Stimulated activated memory B cell treated with anti-CD40 and anti-IgM and Interleukin-4, amounts not matched to agents 10 μg/mL and 1 μg/mL and 100 μg/mL, for 72 hours (primary cell): ENCODE data around the gene MFNG.

Experiments
- ATAC-seq: fragments of 150-1000 bp; cut with Tn5 transposase; 2 replicates; pipeline ENCODE4 v1.10.0; 2021
- H3K27ac Mint-ChIP-seq: one replicate; pipeline ENCODE4 v1.8.0; 2022; ENCODE audit warnings: mild to moderate bottlenecking, mixed read lengths
- H3K27me3 Mint-ChIP-seq: one replicate; pipeline ENCODE4 v1.8.0; 2022; ENCODE audit warnings: mixed read lengths
- H3K36me3 Mint-ChIP-seq: one replicate; pipeline ENCODE4 v1.8.0; 2022; ENCODE audit warnings: mixed read lengths
- H3K4me1 Mint-ChIP-seq: one replicate; pipeline ENCODE4 v1.8.0; 2022; ENCODE audit warnings: mixed read lengths
- H3K4me3 Mint-ChIP-seq: one replicate; pipeline ENCODE4 v1.8.0; 2022; ENCODE audit warnings: mild to moderate bottlenecking, moderate library complexity, mixed read lengths
- H3K9me3 Mint-ChIP-seq: one replicate; pipeline ENCODE4 v1.8.0; 2022; ENCODE audit warnings: mixed read lengths

The MFNG gene

DNA sequence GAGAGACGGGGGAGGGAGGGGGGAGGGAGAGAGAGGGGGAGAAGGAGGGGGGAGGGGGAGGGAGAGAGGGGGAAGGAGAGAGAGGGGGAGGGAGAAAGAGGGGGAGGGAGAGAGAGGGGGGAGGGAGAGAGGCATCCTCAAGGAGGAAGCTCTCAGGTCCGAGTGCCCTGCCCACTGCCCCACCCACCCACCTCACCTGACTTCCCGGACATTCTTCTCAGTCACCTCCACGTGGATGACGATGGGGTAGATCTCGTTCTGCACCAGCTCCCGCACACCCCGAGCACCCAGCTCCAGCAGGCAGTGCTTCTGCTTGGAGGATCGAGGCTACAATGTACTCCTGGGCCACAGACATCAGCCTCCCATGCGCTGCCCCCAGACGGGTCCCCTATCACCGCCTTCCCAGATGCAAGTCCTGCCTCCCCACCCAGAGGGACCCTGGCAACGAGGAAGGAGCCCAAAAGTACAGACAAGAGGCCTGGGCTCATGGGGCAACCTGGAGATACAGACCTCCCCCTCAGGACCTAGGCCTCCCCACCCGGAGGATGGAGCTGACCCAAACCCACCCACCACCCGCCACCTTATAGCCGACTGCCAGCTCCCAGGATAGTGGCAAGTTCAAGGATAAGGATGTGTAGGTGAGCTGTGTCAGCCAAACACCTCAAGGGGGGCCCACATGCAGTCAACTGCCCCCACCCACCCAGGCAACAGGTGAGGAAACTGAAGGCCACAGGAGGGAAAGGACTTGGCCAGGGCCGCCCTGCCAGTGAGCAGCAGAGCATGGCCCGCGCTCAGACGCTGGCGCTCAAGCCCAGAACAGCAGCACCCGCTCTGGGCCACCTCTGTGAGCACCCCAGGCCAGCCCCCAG is 5.6 kb upstream of the MFNG start:
- H3K9me3 Mint-ChIP-seq: peaks cover 3% of the 10 kb centered on the region
- no peak for ATAC-seq
- no peaks in the 10 kb centered on the region for H3K36me3 Mint-ChIP-seq
- peak overlapping the region; percentile 40 for H3K27ac Mint-ChIP-seq
- H3K4me1 Mint-ChIP-seq: peaks cover 42% of the 10 kb centered on the region
- no peak overlapping the region for H3K4me3 Mint-ChIP-seq
- H3K27me3 Mint-ChIP-seq: peaks cover 22% of the 10 kb centered on the region

DNA sequence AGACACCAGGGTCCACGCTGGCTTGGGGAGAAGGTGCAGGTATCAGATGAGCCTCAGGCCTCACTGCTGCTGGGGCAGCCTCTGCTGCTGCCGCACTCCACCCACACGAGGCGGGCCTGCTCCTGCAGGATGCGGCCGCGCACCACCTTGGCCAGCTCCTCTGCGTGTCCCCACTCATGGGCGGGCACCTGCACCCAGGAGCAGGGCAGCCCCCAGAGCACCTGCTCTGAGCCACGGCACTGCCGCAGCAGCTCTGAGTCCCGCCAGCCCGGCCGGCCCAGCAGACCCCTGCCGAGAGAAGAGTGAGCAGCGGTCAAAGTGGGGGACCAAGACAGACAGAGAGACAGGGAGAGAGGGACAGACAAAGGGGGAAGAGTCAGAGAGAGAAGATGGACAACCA is 4.9 kb upstream of the MFNG start:
- Mint-ChIP-seq H3K27me3 (peaks cover 15% of the 10 kb centered on the region), H3K4me3 (no peak overlapping the region), H3K36me3 (no peaks in the 10 kb centered on the region), H3K9me3 (peaks cover 3% of the 10 kb centered on the region), H3K4me1 (peaks cover 47% of the 10 kb centered on the region), H3K27ac (peak overlapping the region; percentile 40)
- no peak for ATAC-seq

DNA sequence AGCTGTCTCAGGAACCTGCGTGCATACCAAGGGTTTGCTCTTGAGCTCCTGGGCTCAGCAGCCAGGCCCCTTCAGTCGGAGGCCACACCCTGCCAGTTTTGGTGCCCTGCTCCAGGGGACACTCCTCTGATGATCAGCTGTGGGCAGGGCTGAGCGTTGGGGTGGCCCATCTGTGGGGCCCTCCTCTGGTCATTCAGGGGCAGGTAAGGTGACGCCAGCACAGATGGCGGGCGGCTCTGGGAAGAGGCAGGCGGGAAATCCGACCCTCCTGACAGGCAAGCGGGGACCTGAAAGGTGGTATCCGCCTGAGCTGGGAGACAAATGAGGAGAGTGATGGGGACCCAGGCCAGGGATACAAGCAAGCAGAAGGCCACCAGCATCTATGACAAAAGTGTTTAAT is 3.8 kb upstream of the MFNG start:
- ATAC-seq: no peak
- peaks cover 4% of the 10 kb centered on the region for H3K27me3 Mint-ChIP-seq
- no peak overlapping the region for H3K4me3 Mint-ChIP-seq
- H3K27ac Mint-ChIP-seq: peak overlapping the region; percentile 40
- H3K4me1 Mint-ChIP-seq: peaks cover 47% of the 10 kb centered on the region
- no peaks in the 10 kb centered on the region for H3K36me3 Mint-ChIP-seq
- peaks cover 3% of the 10 kb centered on the region for H3K9me3 Mint-ChIP-seq

DNA sequence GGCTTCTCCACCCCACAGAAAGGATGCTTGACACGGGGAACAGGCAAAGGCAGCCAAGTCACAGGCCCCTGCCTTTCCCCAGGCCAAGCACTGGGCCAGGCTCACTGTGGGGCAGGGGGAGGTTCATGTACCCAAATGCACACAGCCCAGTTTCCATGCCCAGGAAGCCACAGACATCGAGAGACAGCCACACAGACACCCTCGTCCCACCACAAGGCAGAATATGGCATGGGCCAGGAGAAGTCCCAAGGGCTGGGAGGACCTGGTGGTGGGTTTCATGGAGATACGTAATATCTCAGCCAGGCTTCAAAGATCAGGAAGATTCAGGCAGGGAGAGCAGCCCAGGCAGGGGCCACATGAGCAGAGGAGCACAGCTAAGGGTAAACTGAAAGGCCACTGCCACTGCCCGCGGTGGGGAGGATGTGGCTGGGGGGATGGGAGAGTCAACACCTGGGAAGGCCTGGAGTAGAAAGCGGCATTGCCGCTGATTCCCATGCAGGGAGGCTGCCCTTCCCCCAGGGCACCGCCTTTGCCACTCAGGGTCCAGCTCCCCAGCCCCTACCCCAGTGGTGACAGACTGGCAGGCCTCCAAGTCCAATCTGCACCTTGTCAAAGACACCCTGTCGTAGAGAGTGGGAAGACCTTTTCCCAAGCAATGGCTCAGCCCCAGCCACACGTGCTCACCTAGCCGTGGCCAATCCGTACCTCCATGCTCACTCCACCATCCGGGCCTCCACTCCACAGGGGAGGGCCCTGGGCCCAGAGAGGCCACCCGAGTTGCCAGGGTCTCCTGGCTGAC is 2.4 kb upstream of the MFNG start:
- Mint-ChIP-seq H3K36me3 (peaks cover 5% of the 10 kb centered on the region), H3K27me3 (no peaks in the 10 kb centered on the region), H3K4me3 (no peak overlapping the region), H3K4me1 (peaks cover 53% of the 10 kb centered on the region), H3K27ac (peak overlapping the region; percentile 95), H3K9me3 (peaks cover 3% of the 10 kb centered on the region)
- no peak for ATAC-seq

DNA sequence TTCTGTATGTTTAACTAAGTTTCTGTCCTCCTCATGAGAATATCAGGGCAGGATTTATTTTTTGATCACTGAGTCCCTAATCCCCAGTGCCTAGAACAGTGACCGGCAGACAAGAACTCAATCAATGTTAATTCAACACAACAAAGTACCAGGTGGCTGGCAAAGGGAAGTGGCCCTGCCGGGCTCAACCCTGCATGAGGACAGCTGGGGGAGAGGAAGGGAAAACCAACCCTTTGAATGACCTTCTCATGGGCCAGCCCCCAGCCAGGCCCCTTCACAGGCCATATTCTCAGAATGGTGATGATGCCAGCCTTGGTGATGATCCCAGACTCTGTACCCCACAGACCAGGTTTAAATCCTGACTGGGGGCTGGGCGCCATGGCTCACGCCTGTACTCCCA is 1.4 kb upstream of the MFNG start:
- peak overlapping the region; percentile 93 for H3K4me3 Mint-ChIP-seq
- no peak for ATAC-seq
- peaks cover 3% of the 10 kb centered on the region for H3K9me3 Mint-ChIP-seq
- peaks cover 53% of the 10 kb centered on the region for H3K4me1 Mint-ChIP-seq
- H3K36me3 Mint-ChIP-seq: peaks cover 13% of the 10 kb centered on the region
- no peaks in the 10 kb centered on the region for H3K27me3 Mint-ChIP-seq
- peak overlapping the region; percentile 95 for H3K27ac Mint-ChIP-seq

DNA sequence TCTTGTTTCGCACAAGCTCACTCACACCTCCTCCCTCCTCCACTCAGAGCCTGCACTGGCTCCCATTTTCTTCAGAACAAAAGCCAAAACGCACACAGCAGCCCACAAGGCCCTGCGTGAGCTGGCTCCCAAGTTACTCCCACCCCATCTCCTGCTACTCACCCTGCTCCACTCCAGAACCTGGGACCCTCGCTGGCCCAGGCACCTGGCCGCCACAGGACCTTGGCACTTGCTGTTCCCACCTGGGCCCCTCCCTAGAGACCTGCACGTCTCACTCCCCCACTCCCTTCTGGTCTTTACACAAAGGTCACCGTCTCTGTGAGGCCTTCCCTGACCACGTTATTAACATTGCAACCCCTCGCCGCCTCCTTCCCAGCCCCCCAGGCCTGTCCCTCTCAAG is 945 bp upstream of the MFNG start:
- Mint-ChIP-seq H3K9me3 (peaks cover 3% of the 10 kb centered on the region), H3K36me3 (peaks cover 17% of the 10 kb centered on the region), H3K4me3 (peak overlapping the region; percentile 93), H3K27me3 (no peaks in the 10 kb centered on the region), H3K27ac (peak overlapping the region; percentile 95), H3K4me1 (peaks cover 57% of the 10 kb centered on the region)
- ATAC-seq: no peak

DNA sequence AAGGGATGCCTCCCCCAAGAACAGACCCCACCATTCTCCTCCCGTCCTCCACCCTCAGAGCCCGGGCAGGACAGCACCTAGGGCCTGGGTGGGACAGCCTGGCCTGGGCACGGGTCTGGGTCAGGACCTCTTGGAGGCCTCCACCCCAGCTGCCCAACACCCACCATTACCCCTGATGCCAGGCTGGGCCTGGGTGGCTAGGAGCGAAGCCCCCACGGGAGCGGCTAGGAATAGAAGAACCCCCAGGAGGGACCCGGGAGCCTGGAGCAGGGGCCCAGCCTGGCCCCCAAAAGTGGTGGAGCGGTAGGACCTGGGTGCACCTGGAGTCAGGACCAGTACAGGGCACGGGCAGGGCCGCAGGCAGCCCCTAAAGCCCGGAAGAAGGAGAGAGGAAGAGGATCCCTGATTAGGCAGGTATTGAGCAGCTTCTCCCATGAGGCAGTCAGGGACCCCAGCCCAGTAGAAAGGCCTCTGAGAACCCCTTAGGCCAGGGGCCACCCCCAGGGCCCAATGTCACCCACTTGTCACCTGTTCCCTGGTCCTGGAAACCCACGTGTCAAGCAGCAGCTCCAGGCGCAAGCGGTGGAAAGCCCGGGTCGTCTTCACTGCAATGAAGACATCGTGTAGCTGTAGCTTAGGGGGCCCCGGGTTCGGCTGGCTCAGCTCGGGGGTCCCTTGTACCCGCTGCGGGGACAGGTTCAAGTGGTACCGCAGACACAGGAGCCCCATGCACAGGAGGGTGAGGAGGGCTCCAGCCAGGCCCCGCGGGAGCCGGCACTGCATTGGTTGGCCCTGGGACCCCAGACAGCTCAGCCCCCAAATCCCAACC is 575 bp downstream of the MFNG start:
- peak overlapping the region; percentile 93 for H3K4me3 Mint-ChIP-seq
- ATAC-seq: peak; percentile 14
- peak overlapping the region; percentile 95 for H3K27ac Mint-ChIP-seq
- H3K36me3 Mint-ChIP-seq: peaks cover 27% of the 10 kb centered on the region
- H3K4me1 Mint-ChIP-seq: peaks cover 59% of the 10 kb centered on the region
- no peaks in the 10 kb centered on the region for H3K27me3 Mint-ChIP-seq
- H3K9me3 Mint-ChIP-seq: no peaks in the 10 kb centered on the region

DNA sequence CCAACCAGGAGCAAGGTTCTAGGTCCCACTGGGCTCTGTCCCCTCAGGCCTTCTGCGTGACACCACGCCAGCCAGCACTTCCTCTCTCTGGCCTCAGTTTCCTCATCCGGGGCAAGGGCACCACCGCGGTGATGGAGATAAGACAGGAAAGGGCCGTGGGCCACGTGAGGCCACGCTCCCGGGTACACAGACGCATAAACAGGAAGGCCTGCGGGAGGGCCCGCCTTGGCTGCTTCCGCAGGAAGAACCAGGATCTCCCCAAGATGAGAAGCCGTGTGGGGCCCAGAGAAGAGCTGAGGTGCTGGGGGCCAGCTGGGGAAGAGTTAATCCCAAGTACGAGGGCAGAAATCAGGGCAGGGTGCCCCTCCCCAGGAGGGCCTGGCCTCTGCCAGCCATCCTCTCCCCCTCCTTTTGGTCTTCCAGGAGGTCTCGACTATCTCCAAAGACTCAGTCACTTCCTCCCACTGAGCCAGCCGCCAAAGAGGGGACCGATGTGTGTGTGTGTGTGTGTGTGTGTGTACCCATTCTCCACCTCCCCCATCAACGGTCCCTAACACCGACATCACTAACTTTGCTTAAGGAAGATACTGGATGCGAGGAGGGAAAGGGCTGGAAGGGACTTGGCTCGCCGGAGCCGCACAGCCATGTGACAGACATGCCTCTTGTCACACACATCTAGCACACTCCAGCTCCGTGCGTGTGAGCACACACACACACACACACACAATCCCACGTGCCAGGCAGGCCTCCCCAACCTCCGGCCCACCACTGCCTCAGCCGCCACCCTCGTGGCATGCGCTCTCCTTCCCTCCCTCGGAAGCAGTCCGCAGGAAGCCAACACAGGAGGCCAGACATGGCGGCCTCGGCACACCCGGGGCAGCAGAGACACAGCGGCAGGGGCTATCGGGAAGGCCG is 1.4 kb downstream of the MFNG start:
- Mint-ChIP-seq H3K36me3 (peaks cover 27% of the 10 kb centered on the region), H3K4me3 (peak overlapping the region; percentile 93), H3K9me3 (no peaks in the 10 kb centered on the region), H3K27me3 (no peaks in the 10 kb centered on the region), H3K4me1 (peaks cover 54% of the 10 kb centered on the region), H3K27ac (peak overlapping the region; percentile 95)
- peak; percentile 79 for ATAC-seq

DNA sequence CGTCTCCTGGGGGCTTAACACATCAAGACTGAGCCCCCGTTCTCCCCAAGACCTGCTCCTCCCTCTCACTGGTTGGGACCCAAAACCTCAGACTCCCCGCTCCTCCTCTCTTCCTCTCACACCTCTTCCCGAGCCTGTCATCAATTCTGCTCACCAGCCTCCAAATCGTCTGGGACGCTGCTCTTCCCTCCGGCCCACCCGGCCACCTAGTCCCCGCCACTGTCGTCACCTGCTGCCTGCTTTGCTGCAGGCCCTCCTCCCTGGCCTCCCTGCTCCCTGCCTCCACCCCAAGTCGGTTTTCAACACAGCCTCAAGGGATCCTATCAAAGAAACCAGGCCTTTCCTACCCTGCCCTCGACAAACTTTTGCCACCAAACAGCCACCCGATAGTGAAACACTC is 3.1 kb downstream of the MFNG start:
- no peaks in the 10 kb centered on the region for H3K27me3 Mint-ChIP-seq
- peaks cover 54% of the 10 kb centered on the region for H3K4me1 Mint-ChIP-seq
- ATAC-seq: no peak
- peak overlapping the region; percentile 93 for H3K4me3 Mint-ChIP-seq
- peaks cover 38% of the 10 kb centered on the region for H3K36me3 Mint-ChIP-seq
- H3K9me3 Mint-ChIP-seq: no peaks in the 10 kb centered on the region
- H3K27ac Mint-ChIP-seq: peak overlapping the region; percentile 95

DNA sequence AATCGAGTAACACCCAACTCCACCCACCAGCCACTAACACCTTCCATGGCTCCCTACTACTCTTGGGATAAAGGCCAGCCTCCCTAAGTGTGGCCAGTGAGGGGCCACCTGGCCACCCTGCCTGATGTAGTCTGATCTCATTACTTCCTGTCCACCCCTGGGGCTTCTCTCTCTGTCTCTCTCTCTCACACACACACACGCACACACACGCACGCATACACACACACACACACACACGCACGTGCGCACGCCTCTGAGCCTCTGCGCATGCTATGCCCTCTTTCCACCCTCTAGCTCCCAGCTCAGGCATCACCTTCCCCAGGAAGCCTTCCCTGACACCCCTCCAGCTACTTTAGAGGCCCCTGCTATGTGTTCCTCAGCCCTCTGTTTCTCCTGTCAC is 3.9 kb downstream of the MFNG start:
- no peaks in the 10 kb centered on the region for H3K9me3 Mint-ChIP-seq
- H3K36me3 Mint-ChIP-seq: peaks cover 38% of the 10 kb centered on the region

DNA sequence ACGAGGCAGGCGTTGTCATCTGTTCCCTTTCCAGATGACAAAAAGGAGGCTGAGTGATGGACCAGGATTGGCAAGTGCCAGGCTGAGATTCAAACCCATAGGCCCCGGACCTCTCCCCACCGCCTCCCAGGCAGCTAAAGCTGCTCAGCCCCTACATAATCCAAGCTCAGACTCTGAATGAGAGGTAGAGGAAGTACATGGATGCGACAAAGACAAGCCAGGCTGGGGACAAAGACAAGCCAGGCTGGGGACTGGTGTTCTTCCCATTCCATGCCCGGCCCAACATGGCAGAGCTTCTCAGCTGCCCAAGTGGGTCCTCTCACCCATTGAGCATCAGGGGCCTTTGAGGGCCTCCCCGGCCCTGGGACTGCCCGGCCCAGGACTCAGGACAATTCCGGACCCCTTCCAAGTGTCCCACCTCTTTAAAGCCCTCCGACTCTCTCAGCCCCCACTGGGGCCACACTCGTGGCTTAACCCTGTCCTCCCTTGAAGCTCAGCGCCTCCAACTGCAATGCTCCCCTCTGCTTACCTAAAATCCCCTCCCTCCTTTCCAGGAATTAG is 4.8 kb downstream of the MFNG start:
- Mint-ChIP-seq H3K9me3 (no peaks in the 10 kb centered on the region), H3K4me1 (peaks cover 38% of the 10 kb centered on the region), H3K4me3 (no peak overlapping the region), H3K36me3 (peaks cover 40% of the 10 kb centered on the region), H3K27me3 (no peaks in the 10 kb centered on the region), H3K27ac (peak overlapping the region; percentile 95)
- ATAC-seq: no peak

More for the DNA sequence above, 3.9 kb downstream of the MFNG start:
- Mint-ChIP-seq H3K4me3 (no peak overlapping the region), H3K27ac (peak overlapping the region; percentile 95), H3K27me3 (no peaks in the 10 kb centered on the region), H3K4me1 (peaks cover 46% of the 10 kb centered on the region)
- ATAC-seq: no peak

DNA sequence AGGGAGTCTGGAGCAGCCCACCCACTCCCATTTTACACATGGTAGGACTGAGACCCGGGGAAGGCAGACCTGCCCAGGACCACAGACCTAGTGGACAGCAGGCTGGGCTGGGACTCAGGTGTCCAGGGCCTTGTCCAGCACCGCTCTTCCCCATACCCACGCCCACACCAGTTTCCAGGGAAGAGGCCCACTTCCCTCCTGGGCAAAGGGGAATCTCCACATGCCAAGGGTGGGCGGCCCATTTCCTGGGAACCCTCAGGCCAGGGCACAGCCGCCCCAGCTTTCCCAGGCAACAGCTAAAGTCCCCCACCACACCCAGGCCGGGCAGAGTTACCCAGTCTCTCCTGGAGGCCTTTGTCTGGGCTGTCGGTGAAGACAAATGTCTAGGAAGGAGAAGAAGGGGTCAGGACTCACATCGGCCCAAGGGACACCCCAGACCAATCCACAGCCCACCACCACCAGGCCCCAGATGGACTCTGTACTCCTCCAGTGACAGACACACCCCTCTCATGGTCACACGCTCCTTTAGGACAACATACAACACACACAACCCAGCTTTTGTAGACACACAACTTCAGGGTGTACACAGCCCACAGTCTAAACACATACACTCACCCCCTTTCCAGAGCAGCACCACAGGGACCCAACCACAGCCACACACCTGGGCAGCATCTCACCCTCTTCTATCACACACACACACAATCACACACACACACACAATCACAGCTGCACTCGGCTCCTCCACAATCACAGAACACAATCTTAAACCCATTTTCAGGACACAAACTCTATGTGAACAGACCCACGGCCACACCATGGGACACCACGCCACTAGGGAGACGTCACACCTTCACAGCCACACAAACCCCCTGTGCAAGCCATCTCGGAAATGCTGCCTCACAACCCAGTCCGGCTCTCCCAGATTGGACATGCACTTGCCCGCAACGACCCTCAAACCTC is 5.5 kb downstream of the MFNG start:
- H3K9me3 Mint-ChIP-seq: no peaks in the 10 kb centered on the region
- no peak for ATAC-seq
- H3K4me3 Mint-ChIP-seq: no peak overlapping the region
- H3K36me3 Mint-ChIP-seq: peaks cover 44% of the 10 kb centered on the region
- H3K27me3 Mint-ChIP-seq: no peaks in the 10 kb centered on the region
- H3K4me1 Mint-ChIP-seq: peaks cover 36% of the 10 kb centered on the region
- H3K27ac Mint-ChIP-seq: peak overlapping the region; percentile 3

DNA sequence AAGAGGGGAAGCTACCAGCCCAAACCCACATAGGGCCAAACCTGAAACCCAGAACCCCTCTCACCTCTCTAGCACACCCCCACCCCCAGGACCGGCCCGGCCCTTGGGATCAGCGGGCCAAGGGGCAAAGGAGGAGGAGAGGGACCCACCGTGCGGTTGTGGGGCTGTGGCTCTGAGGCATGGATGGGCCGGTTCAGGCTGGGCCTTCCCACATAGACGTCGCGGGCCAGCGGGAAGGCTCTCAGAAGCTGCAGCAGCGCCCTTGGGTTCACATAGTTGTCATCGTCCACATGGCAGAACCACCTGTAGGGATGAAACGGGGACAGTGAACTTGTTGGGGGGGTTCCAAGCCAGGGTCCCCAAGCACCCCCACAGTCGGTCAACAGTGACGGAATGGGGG is 7.0 kb downstream of the MFNG start:
- Mint-ChIP-seq H3K36me3 (peaks cover 47% of the 10 kb centered on the region), H3K27ac (no peak overlapping the region), H3K4me3 (no peak overlapping the region), H3K9me3 (no peaks in the 10 kb centered on the region), H3K27me3 (no peaks in the 10 kb centered on the region), H3K4me1 (peaks cover 32% of the 10 kb centered on the region)
- no peak for ATAC-seq
